HepG2 (cell line): ENCODE data around the gene BPIFB6. TPM values are rescaled to one million over a fixed set of nuclear protein-coding genes. Genes with fewer than 3 reads are reported as not detected.

ENCODE experiments used
- HMG20B ChIP-seq: conservative IDR thresholded peaks from 2 replicates; pipeline ENCODE4 v1.6.1; 2016; ENCODE audit warnings: missing genetic modification reagents, missing compliant biosample characterization
- IKZF1 ChIP-seq: fragments of 450-650 bp; IDR thresholded peaks from 2 replicates; pipeline ENCODE4 v1.7.1; 2016
- KMT2B ChIP-seq: IDR thresholded peaks from 2 replicates; pipeline ENCODE4 v1.6.1; 2016; ENCODE audit warnings: missing genetic modification reagents, missing compliant biosample characterization
- PCBP2 ChIP-seq: fragments of 200-400 bp; formaldehyde crosslinking; optimal IDR thresholded peaks from 2 replicates; pipeline ENCODE3; 2018; ENCODE audit warnings: low read length, low read depth; ENCODE audit not compliant: poor library complexity, severe bottlenecking
- SALL1 ChIP-seq: sonication (generic); formaldehyde crosslinking; IDR thresholded peaks from 2 replicates; pipeline ENCODE4 v1.8.0; 2022; ENCODE audit warnings: mild to moderate bottlenecking, missing genetic modification reagents
- ZNF143 ChIP-seq: sonication (generic); formaldehyde crosslinking; IDR thresholded peaks from 2 replicates; pipeline ENCODE4 v1.4.0; 2020; ENCODE audit warnings: missing genetic modification reagents
- ZNF180 ChIP-seq: sonication (generic); formaldehyde crosslinking; IDR thresholded peaks from 2 replicates; pipeline ENCODE4 v1.4.0; 2020; ENCODE audit warnings: low read depth, missing genetic modification reagents, borderline replicate concordance
- ZNF331 ChIP-seq: sonication (generic); formaldehyde crosslinking; IDR thresholded peaks from 2 replicates; pipeline ENCODE4 v1.4.0; 2020; ENCODE audit warnings: missing genetic modification reagents
- ZNF768 ChIP-seq: sonication (generic); formaldehyde crosslinking; IDR thresholded peaks from 2 replicates; pipeline ENCODE4 v1.4.0; 2020; ENCODE audit warnings: missing genetic modification reagents
- ZNF841 ChIP-seq: sonication (generic); formaldehyde crosslinking; IDR thresholded peaks from 2 replicates; pipeline ENCODE4 v1.8.1; 2023; ENCODE audit warnings: missing genetic modification reagents, borderline replicate concordance
- polyA plus RNA-seq, 8 experiments: library from polyadenylated mRNA; depleted of rRNA in 3 of 8; stranded (reverse) in 7 of 8; unstranded in 1 of 8; fragments of >200 nt; fragmentation: Illumina TruSeq in 4 of 8; extraction: Trizol in 4 of 8; gene quantifications; 2 replicates each; pipeline versions ENCODE4 v1.2.1 to v1.2.3, GENCODE V29; 2011 to 2016; ENCODE audit warnings: low read depth in 4 of 8, missing spikeins in 1 of 8, mixed read lengths in 1 of 8; ENCODE audit not compliant: insufficient read depth in 1 of 8
- total RNA-seq, 5 experiments: library from RNA; depleted of rRNA; stranded (reverse); fragments of >200 nt; fragmentation: Illumina TruSeq; extraction: Trizol; gene quantifications; 2 replicates each; pipeline ENCODE4 v1.2.3, GENCODE V29; 2016; ENCODE audit warnings: low read depth in 1 of 5
- TF ChIP-seq, protein P1 (sequence below): sonication (generic); formaldehyde crosslinking; IDR thresholded peaks from 2 replicates; pipeline ENCODE4 v1.4.0; 2020; ENCODE audit warnings: mild to moderate bottlenecking, missing genetic modification reagents
- TF ChIP-seq, protein P2 (sequence below): sonication (generic); formaldehyde crosslinking; IDR thresholded peaks from 2 replicates; pipeline ENCODE4 v1.5.1; 2020; ENCODE audit warnings: mild to moderate bottlenecking, missing genetic modification reagents, moderate library complexity
- TF ChIP-seq, protein P3 (sequence below): sonication (generic); formaldehyde crosslinking; IDR thresholded peaks from 2 replicates; pipeline ENCODE4 v1.9.0; 2021; ENCODE audit warnings: missing genetic modification reagents, borderline replicate concordance
- TF ChIP-seq, protein P4 (sequence below): sonication (generic); formaldehyde crosslinking; IDR thresholded peaks from 2 replicates; pipeline ENCODE4 v1.4.0; 2020; ENCODE audit warnings: mild to moderate bottlenecking, missing genetic modification reagents

The BPIFB6 gene
- total and polyA plus RNA-seq, 2 of the 13 experiments (the other 11 are each of a cell fraction or from before 2014, with no cell fraction given), result 0.13 to 1.7 TPM

DNA sequence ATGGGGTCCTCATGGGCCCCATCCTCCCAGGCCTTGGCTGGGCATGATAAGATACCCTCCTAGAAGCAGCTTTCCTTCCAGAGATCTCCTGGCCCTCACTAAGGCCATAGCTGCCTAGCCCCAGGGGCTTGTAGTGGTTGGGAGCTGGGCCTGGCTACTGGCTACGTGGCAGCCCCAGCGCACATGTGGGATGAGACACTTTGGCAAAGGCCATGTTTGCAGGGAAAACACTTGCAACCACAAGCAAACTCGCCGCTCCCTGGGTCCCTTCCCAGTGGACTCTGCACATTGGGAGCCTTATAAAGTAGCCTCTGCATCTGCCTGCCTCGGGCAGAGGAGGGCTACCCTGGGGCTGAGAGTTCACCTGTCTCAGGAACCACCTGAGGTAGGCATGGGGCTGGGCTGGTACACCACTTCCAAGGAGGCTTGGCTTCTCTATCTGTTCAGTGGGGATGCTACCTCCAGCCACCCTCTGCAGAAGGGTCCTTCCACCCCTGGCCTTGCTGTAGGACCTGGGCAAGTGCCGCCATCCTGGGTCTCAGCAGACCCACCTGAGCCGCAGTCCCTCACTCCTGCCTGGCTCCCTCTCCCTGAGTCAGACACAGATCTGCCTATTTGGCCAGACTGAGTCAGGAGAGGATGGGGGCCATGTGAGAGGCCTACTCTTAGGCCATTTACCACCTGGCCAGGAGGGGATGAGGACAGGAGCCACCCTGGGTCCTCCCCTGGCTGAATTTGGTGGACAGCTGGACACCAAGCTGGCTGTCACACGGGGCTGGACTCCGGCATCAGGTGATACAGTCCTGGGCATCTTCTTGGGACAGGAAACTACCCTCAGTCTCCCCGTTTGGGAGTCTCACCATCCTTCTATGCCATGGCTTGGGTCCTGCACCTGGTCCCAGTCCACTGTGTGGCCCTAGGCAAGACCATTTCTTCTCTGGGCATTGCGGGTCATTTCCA is 23.8 kb upstream of the BPIFB6 start, which contains the start of gene BPIFB2 (continued):
- TF ChIP-seq, protein P1, sequence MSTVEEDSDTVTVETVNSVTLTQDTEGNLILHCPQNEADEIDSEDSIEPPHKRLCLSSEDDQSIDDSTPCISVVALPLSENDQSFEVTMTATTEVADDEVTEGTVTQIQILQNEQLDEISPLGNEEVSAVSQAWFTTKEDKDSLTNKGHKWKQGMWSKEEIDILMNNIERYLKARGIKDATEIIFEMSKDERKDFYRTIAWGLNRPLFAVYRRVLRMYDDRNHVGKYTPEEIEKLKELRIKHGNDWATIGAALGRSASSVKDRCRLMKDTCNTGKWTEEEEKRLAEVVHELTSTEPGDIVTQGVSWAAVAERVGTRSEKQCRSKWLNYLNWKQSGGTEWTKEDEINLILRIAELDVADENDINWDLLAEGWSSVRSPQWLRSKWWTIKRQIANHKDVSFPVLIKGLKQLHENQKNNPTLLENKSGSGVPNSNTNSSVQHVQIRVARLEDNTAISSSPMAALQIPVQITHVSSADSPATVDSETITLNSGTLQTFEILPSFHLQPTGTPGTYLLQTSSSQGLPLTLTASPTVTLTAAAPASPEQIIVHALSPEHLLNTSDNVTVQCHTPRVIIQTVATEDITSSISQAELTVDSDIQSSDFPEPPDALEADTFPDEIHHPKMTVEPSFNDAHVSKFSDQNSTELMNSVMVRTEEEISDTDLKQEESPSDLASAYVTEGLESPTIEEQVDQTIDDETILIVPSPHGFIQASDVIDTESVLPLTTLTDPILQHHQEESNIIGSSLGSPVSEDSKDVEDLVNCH (CRISPR knock-in tag), result no peak
- TF ChIP-seq IKZF1, result no peak
- TF ChIP-seq, protein P2, sequence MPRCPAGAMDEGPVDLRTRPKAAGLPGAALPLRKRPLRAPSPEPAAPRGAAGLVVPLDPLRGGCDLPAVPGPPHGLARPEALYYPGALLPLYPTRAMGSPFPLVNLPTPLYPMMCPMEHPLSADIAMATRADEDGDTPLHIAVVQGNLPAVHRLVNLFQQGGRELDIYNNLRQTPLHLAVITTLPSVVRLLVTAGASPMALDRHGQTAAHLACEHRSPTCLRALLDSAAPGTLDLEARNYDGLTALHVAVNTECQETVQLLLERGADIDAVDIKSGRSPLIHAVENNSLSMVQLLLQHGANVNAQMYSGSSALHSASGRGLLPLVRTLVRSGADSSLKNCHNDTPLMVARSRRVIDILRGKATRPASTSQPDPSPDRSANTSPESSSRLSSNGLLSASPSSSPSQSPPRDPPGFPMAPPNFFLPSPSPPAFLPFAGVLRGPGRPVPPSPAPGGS (CRISPR knock-in tag), result peak; percentile 83
- TF ChIP-seq, protein P3, sequence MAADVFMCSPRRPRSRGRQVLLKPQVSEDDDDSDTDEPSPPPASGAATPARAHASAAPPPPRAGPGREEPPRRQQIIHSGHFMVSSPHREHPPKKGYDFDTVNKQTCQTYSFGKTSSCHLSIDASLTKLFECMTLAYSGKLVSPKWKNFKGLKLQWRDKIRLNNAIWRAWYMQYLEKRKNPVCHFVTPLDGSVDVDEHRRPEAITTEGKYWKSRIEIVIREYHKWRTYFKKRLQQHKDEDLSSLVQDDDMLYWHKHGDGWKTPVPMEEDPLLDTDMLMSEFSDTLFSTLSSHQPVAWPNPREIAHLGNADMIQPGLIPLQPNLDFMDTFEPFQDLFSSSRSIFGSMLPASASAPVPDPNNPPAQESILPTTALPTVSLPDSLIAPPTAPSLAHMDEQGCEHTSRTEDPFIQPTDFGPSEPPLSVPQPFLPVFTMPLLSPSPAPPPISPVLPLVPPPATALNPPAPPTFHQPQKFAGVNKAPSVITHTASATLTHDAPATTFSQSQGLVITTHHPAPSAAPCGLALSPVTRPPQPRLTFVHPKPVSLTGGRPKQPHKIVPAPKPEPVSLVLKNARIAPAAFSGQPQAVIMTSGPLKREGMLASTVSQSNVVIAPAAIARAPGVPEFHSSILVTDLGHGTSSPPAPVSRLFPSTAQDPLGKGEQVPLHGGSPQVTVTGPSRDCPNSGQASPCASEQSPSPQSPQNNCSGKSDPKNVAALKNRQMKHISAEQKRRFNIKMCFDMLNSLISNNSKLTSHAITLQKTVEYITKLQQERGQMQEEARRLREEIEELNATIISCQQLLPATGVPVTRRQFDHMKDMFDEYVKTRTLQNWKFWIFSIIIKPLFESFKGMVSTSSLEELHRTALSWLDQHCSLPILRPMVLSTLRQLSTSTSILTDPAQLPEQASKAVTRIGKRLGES (CRISPR knock-in tag), result no peak
- TF ChIP-seq, protein P4, sequence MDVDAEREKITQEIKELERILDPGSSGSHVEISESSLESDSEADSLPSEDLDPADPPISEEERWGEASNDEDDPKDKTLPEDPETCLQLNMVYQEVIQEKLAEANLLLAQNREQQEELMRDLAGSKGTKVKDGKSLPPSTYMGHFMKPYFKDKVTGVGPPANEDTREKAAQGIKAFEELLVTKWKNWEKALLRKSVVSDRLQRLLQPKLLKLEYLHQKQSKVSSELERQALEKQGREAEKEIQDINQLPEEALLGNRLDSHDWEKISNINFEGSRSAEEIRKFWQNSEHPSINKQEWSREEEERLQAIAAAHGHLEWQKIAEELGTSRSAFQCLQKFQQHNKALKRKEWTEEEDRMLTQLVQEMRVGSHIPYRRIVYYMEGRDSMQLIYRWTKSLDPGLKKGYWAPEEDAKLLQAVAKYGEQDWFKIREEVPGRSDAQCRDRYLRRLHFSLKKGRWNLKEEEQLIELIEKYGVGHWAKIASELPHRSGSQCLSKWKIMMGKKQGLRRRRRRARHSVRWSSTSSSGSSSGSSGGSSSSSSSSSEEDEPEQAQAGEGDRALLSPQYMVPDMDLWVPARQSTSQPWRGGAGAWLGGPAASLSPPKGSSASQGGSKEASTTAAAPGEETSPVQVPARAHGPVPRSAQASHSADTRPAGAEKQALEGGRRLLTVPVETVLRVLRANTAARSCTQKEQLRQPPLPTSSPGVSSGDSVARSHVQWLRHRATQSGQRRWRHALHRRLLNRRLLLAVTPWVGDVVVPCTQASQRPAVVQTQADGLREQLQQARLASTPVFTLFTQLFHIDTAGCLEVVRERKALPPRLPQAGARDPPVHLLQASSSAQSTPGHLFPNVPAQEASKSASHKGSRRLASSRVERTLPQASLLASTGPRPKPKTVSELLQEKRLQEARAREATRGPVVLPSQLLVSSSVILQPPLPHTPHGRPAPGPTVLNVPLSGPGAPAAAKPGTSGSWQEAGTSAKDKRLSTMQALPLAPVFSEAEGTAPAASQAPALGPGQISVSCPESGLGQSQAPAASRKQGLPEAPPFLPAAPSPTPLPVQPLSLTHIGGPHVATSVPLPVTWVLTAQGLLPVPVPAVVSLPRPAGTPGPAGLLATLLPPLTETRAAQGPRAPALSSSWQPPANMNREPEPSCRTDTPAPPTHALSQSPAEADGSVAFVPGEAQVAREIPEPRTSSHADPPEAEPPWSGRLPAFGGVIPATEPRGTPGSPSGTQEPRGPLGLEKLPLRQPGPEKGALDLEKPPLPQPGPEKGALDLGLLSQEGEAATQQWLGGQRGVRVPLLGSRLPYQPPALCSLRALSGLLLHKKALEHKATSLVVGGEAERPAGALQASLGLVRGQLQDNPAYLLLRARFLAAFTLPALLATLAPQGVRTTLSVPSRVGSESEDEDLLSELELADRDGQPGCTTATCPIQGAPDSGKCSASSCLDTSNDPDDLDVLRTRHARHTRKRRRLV (CRISPR knock-in tag), result peak; percentile 94; the same call in 1 of the 2 replicates
- TF ChIP-seq ZNF143 (CRISPR knock-in tag), result 0 out of 2 replicates have a peak, but pooled peaks have one; percentile 10
- no peak; the same call in 1 of the 2 replicates for TF ChIP-seq HMG20B (CRISPR knock-in tag)
- no peak for TF ChIP-seq ZNF841 (CRISPR knock-in tag)
- TF ChIP-seq PCBP2, result no peak
- no peak; the same call in 1 of the 2 replicates for TF ChIP-seq ZNF180 (CRISPR knock-in tag)
- TF ChIP-seq SALL1 (CRISPR knock-in tag), result peak; percentile 92
- TF ChIP-seq KMT2B (CRISPR knock-in tag), result 0 out of 2 replicates have a peak, but pooled peaks have one; percentile 32
- peak; percentile 83 for TF ChIP-seq ZNF331 (CRISPR knock-in tag)
- peak; percentile 3; the same call in 1 of the 2 replicates for TF ChIP-seq ZNF768 (CRISPR knock-in tag)
